Erythroblast (primary cell): ENCODE data around the gene SLC39A9.

Source experiments
- GATA1 ChIP-seq: IDR thresholded peaks from 2 replicates; pipeline ENCODE4 v1.6.1; 2011; ENCODE audit warnings: low read depth, mild to moderate bottlenecking, control low read depth, low read length, moderate library complexity
- POLR2A ChIP-seq: IDR thresholded peaks from 2 replicates; pipeline ENCODE4 v1.6.1; 2011; ENCODE audit warnings: mild to moderate bottlenecking, low read length

DNA sequence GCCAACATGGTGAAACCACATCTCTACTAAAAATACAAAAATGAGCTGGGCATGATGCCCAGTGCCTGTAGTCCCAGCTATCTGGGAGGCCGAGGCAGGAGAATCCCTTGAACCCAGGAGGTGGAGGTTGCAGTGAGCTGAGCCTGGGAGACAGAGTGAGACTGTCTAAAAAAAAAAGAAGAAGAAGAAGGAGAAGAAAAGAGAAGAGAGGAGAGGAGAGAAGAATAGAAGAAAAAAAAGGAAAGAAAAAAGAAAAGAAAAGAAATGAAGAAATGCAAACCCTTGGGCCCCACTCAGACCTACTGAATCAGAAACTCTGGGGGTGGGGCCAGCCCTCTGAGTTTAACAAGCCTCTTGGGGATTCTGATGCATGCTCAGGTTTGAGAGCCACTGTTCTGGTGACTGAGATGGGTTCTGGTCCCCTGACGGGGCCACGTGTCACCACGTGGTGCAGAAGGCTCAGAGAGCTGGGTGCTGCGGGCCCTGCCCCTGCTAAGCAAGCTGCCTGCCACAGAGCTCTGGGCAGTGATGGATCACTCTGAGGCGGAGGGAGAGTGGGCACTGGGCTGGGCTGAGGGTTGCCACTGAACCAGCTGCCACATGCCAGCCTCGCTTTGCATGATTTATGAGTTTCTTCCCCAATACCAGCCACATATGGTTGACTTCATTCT, 37.9 kb upstream of the SLC39A9 start:
- no peak for TF ChIP-seq POLR2A
- TF ChIP-seq GATA1, result no peak
